IPS DF 19.7 (cell line): ENCODE measurements around the gene NCCRP1.
"Not testable (repeated sequence)": the region's sequence is repeated elsewhere in the genome, so short reads cannot be mapped to it uniquely, and the experiment has no call there.

Experiments used
- DNase-seq: peaks from one replicate; pipeline ENCODE4 v3.0.0-alpha.2; 2013; ENCODE audit warnings: low read depth, low spot score

Gene NCCRP1

GRCh38 chr19:39208175-39208795 is 11.5 kb downstream of the NCCRP1 start:
- no peak for DNase-seq

GRCh38 chr19:39209196-39209595 is 12.4 kb downstream of the NCCRP1 start:
- DNase-seq = no peak

- no peak for DNase-seq
Measured at GRCh38 chr19:39211731-39212374, 15.1 kb downstream of the NCCRP1 start.

- no peak for DNase-seq
Measured at GRCh38 chr19:39212375-39212742, 15.6 kb downstream of the NCCRP1 start.

GRCh38 chr19:39215323-39215722 is 18.6 kb downstream of the NCCRP1 start:
- DNase-seq = not testable (repeated sequence)

- no peak for DNase-seq
Measured at GRCh38 chr19:39217094-39217493, 20.3 kb downstream of the NCCRP1 start.

GRCh38 chr19:39218230-39219007 is 21.7 kb downstream of the NCCRP1 start:
- DNase-seq = no peak

GRCh38 chr19:39219108-39219507 is 22.3 kb downstream of the NCCRP1 start:
- not testable (repeated sequence) for DNase-seq

- DNase-seq = no peak
Measured at GRCh38 chr19:39223703-39224279, 27.0 kb downstream of the NCCRP1 start.

- no peak for DNase-seq
Measured at GRCh38 chr19:39224910-39225309, 28.1 kb downstream of the NCCRP1 start.

- DNase-seq = no peak
Measured at GRCh38 chr19:39230096-39230764, 33.5 kb downstream of the NCCRP1 start.

GRCh38 chr19:39232708-39233107 is 35.9 kb downstream of the NCCRP1 start:
- DNase-seq = no peak

GRCh38 chr19:39236527-39236926 is 39.8 kb downstream of the NCCRP1 start:
- DNase-seq = no peak

- no peak for DNase-seq
Measured at GRCh38 chr19:39237200-39238184, 40.7 kb downstream of the NCCRP1 start.

- DNase-seq = no peak
Measured at GRCh38 chr19:39238209-39238608, 41.4 kb downstream of the NCCRP1 start.

- no peak for DNase-seq
Measured at GRCh38 chr19:39238944-39239343, 42.2 kb downstream of the NCCRP1 start.

- DNase-seq = no peak
Measured at GRCh38 chr19:39240421-39240820, 43.7 kb downstream of the NCCRP1 start.

GRCh38 chr19:39243741-39244140 is 47.0 kb downstream of the NCCRP1 start:
- DNase-seq = not testable (repeated sequence)

GRCh38 chr19:39244410-39245100 is 47.8 kb downstream of the NCCRP1 start, which contains the start of gene IFNL3:
TSS of gene IFNL3 (minus strand) at chr19:39245006. CDS start at chr19:39244967, 39 bp downstream.
- DNase-seq = not testable (repeated sequence)

GRCh38 chr19:39245166-39245565 is 48.4 kb downstream of the NCCRP1 start:
- not testable (repeated sequence) for DNase-seq
